Spinal cord (tissue), 10 donors: ENCODE results near the gene RPTOR. TPM values are rescaled to one million over a fixed set of nuclear protein-coding genes. Genes with fewer than 3 reads are reported as not detected.

Experiments
- DNase-seq, 6 donors: peaks; one replicate each; pipeline versions ENCODE4 v3.0.0 to v3.0.0-alpha.2; 2013 to 2015; ENCODE audit warnings: low spot score in 6 of 6, low read depth in 4 of 6
- H3K27ac ChIP-seq: one replicate; pipeline ENCODE4 v1.5.1; 2013; ENCODE audit warnings: low read depth, low read length, control low read depth
- H3K27me3 ChIP-seq: one replicate; pipeline ENCODE4 v1.6.1; 2013; ENCODE audit warnings: low read length; ENCODE audit not compliant: control insufficient read depth, insufficient read depth
- H3K36me3 ChIP-seq: one replicate; pipeline ENCODE4 v1.6.1; 2013; ENCODE audit warnings: low read length; ENCODE audit not compliant: control insufficient read depth, insufficient read depth
- H3K4me1 ChIP-seq: one replicate; pipeline ENCODE4 v1.6.1; 2013; ENCODE audit warnings: low read length; ENCODE audit not compliant: control insufficient read depth, insufficient read depth
- H3K4me3 ChIP-seq: one replicate; pipeline ENCODE4 v1.5.1; 2013; ENCODE audit warnings: low read depth, low read length, control low read depth
- H3K9me3 ChIP-seq: one replicate; pipeline ENCODE4 v1.6.1; 2013; ENCODE audit warnings: low read length; ENCODE audit not compliant: control insufficient read depth, insufficient read depth
- WGBS: methylation state at CpG from one replicate; pipeline ENCODE4 v1.1.5; 2013; ENCODE audit warnings: missing lambda C conversion rate; ENCODE audit not compliant: insufficient coverage; 5-methylcytosine and 5-hydroxymethylcytosine counted together
- polyA plus RNA-seq, 2 donors: library from polyadenylated mRNA; unstranded; fragments of 120-200 nt; gene quantifications; one replicate each; pipeline ENCODE4 v1.2.1, GENCODE V29; 2013; ENCODE audit not compliant: insufficient read length in 2 of 2
- total RNA-seq, 2 donors: library from RNA; depleted of rRNA in 1 of 2; stranded (reverse); fragments of 120-200 nt in 1 of 2; fragments of >200 nt in 1 of 2; gene quantifications; one replicate each; pipeline versions ENCODE4 v1.2.3 to v1.2.4, GENCODE V29; 2013 to 2014
- donor health status: healthy.

Gene RPTOR
- total and polyA plus RNA-seq, 4 donors, result 17.1 to 27.2 (median 21.6) TPM

- Histone ChIP-seq H3K4me1 (peaks cover 18% of the 10 kb centered on the region), H3K27me3 (no peaks in the 10 kb centered on the region), H3K9me3 (no peaks in the 10 kb centered on the region), H3K27ac (no peak overlapping the region), H3K4me3 (no peak overlapping the region), H3K36me3 (peaks cover 12% of the 10 kb centered on the region)
- WGBS, result 78% methylated on average over 12 of the region's 14 CpGs
- no peak for DNase-seq
These were observed 205.6 kb downstream of the RPTOR start for GRCh38 chr17:80750263-80750662.

DNA sequence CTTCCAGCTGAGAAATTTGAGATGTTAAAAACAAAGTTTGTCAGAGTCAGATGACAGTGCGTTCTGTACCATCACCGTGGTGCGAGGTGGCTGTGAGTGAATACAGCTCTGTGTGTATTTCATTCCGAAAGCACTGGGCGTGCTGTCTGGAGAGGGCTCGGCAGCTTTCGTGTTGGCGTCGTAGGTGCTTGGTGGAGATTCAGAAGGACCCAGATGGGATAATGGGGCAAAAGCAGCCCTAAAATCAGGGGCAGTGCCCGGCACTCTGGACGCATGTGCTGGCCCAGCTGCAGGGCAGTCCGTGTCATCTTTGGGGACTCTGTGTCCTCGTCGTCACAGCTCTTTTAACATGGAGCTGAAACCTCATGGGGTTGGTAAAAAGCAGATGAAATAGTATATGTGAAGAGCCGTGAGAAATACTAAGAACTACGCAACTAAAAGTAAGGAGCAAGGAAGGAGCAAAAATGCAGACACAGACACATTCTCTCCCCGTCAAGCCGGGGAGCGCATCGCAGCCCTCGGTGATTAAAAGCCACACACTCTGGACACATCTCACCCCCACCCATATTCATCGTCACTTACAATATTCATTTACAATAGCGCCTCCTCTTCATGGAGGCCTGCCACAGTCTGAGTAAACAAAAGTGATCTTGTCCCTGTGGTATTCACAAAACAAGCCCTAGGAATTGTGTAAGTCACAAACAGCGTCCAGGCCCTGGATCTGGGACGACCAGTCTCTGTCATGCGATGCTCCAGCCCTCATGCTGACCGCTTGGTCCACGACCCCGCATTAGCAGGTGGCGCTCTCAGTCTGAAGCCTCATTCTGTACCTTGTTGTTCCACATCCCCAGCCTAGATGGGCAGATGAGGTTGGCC, 206.7 kb downstream of the RPTOR start:
- 58% methylated on average over 29 of the region's 30 CpGs for WGBS
- Histone ChIP-seq H3K27me3 (no peaks in the 10 kb centered on the region), H3K36me3 (peaks cover 16% of the 10 kb centered on the region), H3K27ac (no peak overlapping the region), H3K9me3 (no peaks in the 10 kb centered on the region), H3K4me1 (peaks cover 18% of the 10 kb centered on the region), H3K4me3 (no peak overlapping the region)
- peak in 1 of 6 donors; percentile 52 for DNase-seq

DNA sequence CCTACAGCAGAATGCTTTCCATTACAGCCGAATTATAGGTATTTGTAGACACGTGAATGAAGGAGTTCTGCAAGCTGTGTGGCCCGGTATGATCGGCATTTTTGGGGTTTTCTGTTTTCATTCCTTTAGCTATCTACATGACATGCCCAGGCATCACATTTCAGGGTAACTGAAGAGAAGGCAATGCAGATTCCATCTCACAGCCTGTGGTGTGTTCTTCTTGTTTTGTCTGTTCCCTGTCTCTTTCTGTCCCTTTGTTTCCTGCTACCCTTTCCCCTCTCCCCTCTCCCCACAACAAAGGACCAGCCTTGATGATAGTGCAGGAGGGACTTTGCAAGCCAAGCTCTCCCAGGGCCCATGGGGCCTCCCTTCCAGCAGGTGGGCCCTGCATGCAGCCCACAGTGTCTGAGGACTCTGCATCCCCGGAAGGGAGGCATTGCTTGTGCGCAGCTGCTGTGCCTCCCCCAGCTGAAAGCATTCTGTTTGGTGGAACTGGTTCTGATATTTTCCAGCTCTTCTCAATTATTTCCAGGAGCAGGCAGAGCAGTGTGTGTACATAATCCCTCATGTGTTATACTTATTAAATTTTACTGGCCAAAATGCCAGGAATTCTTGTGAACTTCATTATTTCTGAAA, 207.4 kb downstream of the RPTOR start:
- Histone ChIP-seq H3K4me1 (peaks cover 18% of the 10 kb centered on the region), H3K27me3 (no peaks in the 10 kb centered on the region), H3K36me3 (peaks cover 16% of the 10 kb centered on the region), H3K9me3 (no peaks in the 10 kb centered on the region), H3K4me3 (no peak overlapping the region), H3K27ac (no peak overlapping the region)
- DNase-seq, result peak in 1 of 6 donors; percentile 59
- 80% methylated on average over 2 of the region's 6 CpGs for WGBS

- 74% methylated on average over 14 of the region's 17 CpGs for WGBS
- DNase-seq, result peak in 1 of 6 donors; percentile 40
- Histone ChIP-seq H3K9me3 (no peaks in the 10 kb centered on the region), H3K36me3 (peaks cover 16% of the 10 kb centered on the region), H3K27ac (no peak overlapping the region), H3K4me3 (no peak overlapping the region), H3K27me3 (no peaks in the 10 kb centered on the region), H3K4me1 (peaks cover 18% of the 10 kb centered on the region)
These were observed 209.2 kb downstream of the RPTOR start for GRCh38 chr17:80753685-80754345.

DNA sequence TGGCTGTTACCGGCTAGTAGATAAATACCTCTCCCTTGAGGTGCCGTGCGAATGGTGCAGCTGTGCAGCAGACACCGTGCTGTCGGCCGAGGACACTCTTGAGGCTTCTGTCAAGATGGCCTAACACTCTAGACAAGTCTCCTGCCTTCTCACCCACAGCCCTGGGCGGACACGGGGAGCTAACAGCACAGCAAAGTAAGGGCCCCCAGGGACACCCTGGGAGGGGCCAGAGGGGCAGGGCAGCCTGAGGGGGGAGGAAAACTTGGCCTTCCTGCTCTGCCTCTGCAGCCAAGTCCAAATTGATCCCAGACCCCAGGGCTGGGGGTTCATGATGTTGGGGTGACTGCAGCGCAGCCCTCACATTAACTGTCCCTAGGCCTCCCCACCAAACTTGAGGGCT, 210.2 kb downstream of the RPTOR start:
- no peak overlapping the region for H3K4me3 ChIP-seq
- H3K9me3 ChIP-seq, result no peaks in the 10 kb centered on the region
- no peaks in the 10 kb centered on the region for H3K27me3 ChIP-seq
- H3K4me1 ChIP-seq, result peaks cover 18% of the 10 kb centered on the region
- peaks cover 16% of the 10 kb centered on the region for H3K36me3 ChIP-seq
- H3K27ac ChIP-seq, result no peak overlapping the region
- 64% methylated on average over 6 of the region's 9 CpGs for WGBS
- DNase-seq, result no peak

DNA sequence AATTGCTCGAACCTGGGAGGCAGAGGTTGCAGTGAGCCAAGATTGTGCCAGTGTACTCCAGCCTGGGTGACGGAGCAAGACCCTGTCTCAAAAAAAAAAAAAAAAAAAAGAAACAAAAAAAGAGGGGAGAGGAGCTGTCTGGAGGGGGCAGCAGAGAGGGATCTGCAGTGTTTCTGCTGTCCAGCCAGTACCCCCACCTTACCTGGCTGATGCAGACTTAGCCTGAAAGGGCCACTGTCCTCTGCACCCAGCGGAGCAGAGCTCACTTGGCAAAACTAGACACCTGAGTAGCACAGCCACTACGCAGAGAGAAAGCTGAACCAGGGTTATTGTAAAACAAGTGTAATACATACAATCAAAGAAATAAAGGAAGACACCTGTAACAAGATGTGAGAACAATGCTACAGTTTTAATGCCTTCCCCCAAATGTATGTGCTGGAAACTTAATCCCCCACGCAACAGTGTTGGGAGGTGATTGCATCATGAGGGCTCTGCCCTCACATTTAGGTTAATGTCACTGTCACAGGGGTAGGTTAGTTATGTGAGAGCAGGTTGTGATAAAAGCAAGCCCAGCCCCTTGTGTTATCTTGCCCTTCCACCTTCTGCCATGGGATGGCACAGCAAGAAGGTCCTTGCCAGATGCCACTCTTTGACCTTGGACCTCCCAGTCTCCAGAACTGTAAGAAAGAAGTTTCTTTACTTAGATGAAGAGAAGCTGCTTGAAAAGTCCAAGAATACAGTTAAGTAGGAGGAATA, 211.2 kb downstream of the RPTOR start:
- peaks cover 16% of the 10 kb centered on the region for H3K36me3 ChIP-seq
- WGBS, result no CpG with 5 or more reads among the region's 5 CpGs
- no peaks in the 10 kb centered on the region for H3K9me3 ChIP-seq
- H3K4me1 ChIP-seq, result peaks cover 24% of the 10 kb centered on the region
- no peaks in the 10 kb centered on the region for H3K27me3 ChIP-seq
- H3K27ac ChIP-seq, result no peak overlapping the region
- H3K4me3 ChIP-seq, result no peak overlapping the region
- no peak for DNase-seq

DNA sequence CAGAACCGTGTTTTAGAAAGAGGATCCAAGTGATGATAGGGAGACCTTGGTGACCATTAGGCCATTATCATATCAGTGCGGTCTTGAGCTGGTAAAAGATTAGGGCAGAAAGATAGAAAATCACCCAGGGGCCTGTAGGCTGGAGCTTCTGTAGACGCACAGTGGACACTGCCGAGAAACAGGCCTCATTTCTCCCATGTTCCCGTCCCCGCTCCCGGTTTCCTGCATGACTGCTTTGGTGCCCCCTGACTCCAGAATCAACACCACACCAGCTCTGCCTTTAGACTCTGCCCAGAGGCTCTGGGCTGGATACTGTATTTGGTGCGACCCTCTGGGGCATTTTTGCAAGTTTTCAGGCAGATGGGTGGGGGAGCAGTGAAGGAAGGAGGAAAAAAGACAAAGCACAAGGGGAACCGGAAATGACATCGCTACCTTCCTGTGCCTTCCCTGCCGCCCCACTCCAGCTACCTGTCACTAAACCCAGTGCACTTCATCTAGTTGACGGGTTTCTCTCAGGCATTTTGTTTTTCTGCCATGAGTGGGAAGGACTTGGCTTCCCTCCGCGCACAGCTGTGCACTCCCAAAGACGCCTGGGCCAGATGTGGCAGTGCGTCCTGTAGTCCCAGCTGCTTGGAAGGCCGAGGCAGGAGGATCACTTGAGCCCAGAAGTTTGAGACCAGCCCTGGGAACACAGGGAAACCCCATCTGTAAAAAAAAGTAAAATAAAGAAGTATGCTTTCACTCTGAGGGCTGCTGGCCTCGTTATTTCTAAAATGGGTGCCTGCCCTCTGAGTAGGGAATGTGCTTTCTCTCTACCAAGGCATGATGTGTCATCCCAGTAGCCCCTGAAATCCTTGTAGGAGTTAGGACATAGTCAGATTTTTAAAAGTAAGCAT, 214.1 kb downstream of the RPTOR start:
- H3K4me3 ChIP-seq, result no peak overlapping the region
- no peak for DNase-seq

GRCh38 chr17:80759377-80759673, 214.7 kb downstream of the RPTOR start:
- no peak overlapping the region for H3K27ac ChIP-seq
- H3K4me1 ChIP-seq, result peaks cover 6% of the 10 kb centered on the region
- H3K9me3 ChIP-seq, result no peaks in the 10 kb centered on the region
- no peak for DNase-seq
- H3K4me3 ChIP-seq, result no peak overlapping the region
- H3K36me3 ChIP-seq, result peaks cover 10% of the 10 kb centered on the region
- no peaks in the 10 kb centered on the region for H3K27me3 ChIP-seq
- WGBS, result no CpG with 5 or more reads among the region's 2 CpGs

More for the DNA sequence above, 214.1 kb downstream of the RPTOR start:
- no peaks in the 10 kb centered on the region for H3K9me3 ChIP-seq
- H3K27me3 ChIP-seq, result no peaks in the 10 kb centered on the region
- H3K36me3 ChIP-seq, result peaks cover 15% of the 10 kb centered on the region
- H3K4me1 ChIP-seq, result peaks cover 10% of the 10 kb centered on the region
- no peak overlapping the region for H3K27ac ChIP-seq
- 87% methylated on average over 15 of the region's 18 CpGs for WGBS
